Lower leg skin (tissue), 4 donors: Measurements from ENCODE around the gene AKR1E2. TPM values are rescaled to one million over a fixed set of nuclear protein-coding genes. Genes with fewer than 3 reads are reported as not detected.

Experiments
- DNase-seq, 2 donors: peaks; one replicate each; pipeline ENCODE4 v3.0.0-alpha.2; 2019; ENCODE audit warnings: low spot score in 2 of 2
- H3K4me3 ChIP-seq: fragments of 200-600 bp; sonication (generic); 2 replicates; pipeline ENCODE4 v1.5.1; 2017; ENCODE audit warnings: mild to moderate bottlenecking, low read depth; ENCODE audit not compliant: poor library complexity, severe bottlenecking
- POLR2A ChIP-seq, 2 donors: fragments of 450-650 bp; IDR thresholded peaks; one replicate each; pipeline ENCODE4 v1.6.1; 2016 to 2017; ENCODE audit warnings: antibody characterized with exemption in 2 of 2, mild to moderate bottlenecking in 1 of 2, moderate library complexity in 1 of 2
- WGBS, 2 donors: methylation state at CpG; one replicate each; pipeline ENCODE4 v1.1.5; 2018; 5-methylcytosine and 5-hydroxymethylcytosine counted together
- intact Hi-C: fragments of 100-400 bp; cut with DNase I; formaldehyde crosslinking; loops from one replicate; pipeline ENCODE4 v1.15.0; 2023; ENCODE audit warnings: low total_unique reads
- total RNA-seq, 4 donors: library from RNA; depleted of rRNA; stranded (reverse); fragments of >200 nt; gene quantifications; one replicate each; pipeline ENCODE4 v1.1.0, GENCODE V29; 2016
- TF ChIP-seq, protein P1 (sequence below), 3 donors: fragments of 450-650 bp; IDR thresholded peaks; one replicate each; pipeline ENCODE4 v1.5.1; 2016; ENCODE audit warnings: antibody characterized with exemption in 3 of 3, mild to moderate bottlenecking in 3 of 3, moderate library complexity in 2 of 3

AKR1E2 gene
- total RNA-seq, 4 donors from 2014 or later = 0.91 to 6.2 (median 3.8) TPM

DNA sequence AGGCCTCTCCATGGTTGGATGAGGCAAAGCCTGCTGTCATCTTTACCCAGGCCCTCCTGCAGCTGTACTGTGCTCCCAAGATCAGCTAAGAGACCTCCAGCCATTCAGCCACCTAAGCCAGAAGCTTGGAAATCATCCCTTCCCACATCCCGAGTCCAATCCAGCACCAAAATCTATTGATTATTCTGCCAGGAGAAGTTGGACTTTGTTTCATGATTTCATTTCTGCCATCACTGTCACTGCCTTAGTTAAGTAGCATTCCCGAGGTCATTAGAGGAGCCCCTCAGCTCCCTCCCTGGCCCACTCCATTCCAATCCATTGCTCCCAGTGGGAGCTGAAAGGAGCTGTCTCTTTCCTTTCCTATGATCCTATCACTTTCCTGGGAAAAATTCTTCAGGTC lies 14.1 kb downstream of the AKR1E2 start:
- DNase-seq = no peak
- WGBS, 2 donors = 85 to 92% methylated on average over 2 of the region's 2 CpGs
- TF ChIP-seq, protein P1, sequence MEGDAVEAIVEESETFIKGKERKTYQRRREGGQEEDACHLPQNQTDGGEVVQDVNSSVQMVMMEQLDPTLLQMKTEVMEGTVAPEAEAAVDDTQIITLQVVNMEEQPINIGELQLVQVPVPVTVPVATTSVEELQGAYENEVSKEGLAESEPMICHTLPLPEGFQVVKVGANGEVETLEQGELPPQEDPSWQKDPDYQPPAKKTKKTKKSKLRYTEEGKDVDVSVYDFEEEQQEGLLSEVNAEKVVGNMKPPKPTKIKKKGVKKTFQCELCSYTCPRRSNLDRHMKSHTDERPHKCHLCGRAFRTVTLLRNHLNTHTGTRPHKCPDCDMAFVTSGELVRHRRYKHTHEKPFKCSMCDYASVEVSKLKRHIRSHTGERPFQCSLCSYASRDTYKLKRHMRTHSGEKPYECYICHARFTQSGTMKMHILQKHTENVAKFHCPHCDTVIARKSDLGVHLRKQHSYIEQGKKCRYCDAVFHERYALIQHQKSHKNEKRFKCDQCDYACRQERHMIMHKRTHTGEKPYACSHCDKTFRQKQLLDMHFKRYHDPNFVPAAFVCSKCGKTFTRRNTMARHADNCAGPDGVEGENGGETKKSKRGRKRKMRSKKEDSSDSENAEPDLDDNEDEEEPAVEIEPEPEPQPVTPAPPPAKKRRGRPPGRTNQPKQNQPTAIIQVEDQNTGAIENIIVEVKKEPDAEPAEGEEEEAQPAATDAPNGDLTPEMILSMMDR (IDR thresholded peaks at IDR 0.05) = no peak
- TF ChIP-seq POLR2A (IDR thresholded peaks at IDR 0.05) = no peak
- no peak overlapping the region for H3K4me3 ChIP-seq
- intact Hi-C loops = loop anchor here (10.0 kb wide), 2 partner anchors 545 to 815 kb away; no protein-coding TSS in a partner anchor

GRCh38 chr10:4843525-4844180 lies 17.6 kb downstream of the AKR1E2 start:
- DNase-seq = no peak
- TF ChIP-seq, protein P1 (IDR thresholded peaks at IDR 0.05) = no peak
- no peak for TF ChIP-seq POLR2A (IDR thresholded peaks at IDR 0.05)
- H3K4me3 ChIP-seq = no peak overlapping the region
- 92 to 94% methylated on average over 16 of the region's 16 CpGs for WGBS, 2 donors
- intact Hi-C loops = loop anchor here (10.0 kb wide), 2 partner anchors 541 to 811 kb away; no protein-coding TSS in a partner anchor

DNA sequence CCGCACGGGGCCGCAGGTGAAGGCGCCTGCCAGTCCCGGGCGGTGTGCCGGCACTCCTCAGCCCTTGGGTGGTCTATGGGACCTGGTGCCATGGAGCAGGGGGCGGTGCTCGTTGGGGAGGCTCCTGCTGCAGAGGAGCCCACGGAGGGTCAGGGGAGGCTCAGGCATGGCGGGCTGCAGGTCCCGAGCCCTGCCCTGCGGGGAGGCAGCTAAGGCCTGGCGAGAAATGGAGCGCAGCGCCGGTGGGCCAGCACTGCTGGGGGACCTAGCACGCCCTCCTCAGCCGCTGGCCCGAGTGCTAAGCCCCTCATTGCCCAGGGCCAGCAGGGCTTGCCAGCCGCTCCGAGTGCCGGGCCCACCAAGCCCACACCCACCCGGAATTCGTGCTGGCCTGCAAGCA lies 18.9 kb downstream of the AKR1E2 start:
- no peak for DNase-seq
- intact Hi-C loops = loop anchor here (5.0 to 10.0 kb wide), 3 partner anchors 437 to 810 kb away; no protein-coding TSS in a partner anchor

GRCh38 chr10:4845766-4846165 lies 19.8 kb downstream of the AKR1E2 start:
- H3K4me3 ChIP-seq = no peak overlapping the region
- WGBS, 2 donors = 87 to 96% methylated on average over 8 to 11 of the region's 11 CpGs
- intact Hi-C loops = loop anchor here (5.0 to 10.0 kb wide), 3 partner anchors 437 to 809 kb away; no protein-coding TSS in a partner anchor
- no peak for DNase-seq
- TF ChIP-seq, protein P1 (IDR thresholded peaks at IDR 0.05) = no peak
- no peak for TF ChIP-seq POLR2A (IDR thresholded peaks at IDR 0.05)

More for the DNA sequence above, 18.9 kb downstream of the AKR1E2 start:
- no peak for TF ChIP-seq POLR2A (IDR thresholded peaks at IDR 0.05)
- TF ChIP-seq, protein P1 (IDR thresholded peaks at IDR 0.05) = no peak
- 93 to 100% methylated on average over 3 to 11 of the region's 25 CpGs for whole genome bisulfite sequencing, 2 donors
- H3K4me3 ChIP-seq = no peak overlapping the region

DNA sequence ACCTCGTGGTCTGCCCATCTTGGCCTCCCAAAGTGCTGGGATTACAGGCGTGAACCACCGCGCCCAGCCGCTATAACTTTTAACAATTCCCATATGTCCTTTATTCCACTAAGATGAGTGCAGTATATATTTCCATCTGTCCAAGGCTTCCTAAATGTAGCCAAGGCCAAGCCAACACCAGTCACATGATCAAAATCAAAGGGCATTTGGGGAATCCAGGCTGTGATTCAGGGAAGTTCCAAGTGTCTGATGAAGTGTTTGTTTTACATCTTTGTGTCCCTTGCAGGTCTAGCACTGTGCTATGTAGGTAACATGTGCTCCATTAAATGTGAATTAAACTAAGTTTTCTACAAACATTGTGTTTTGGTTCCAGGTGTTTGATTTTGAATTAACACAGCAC lies 20.8 kb downstream of the AKR1E2 start:
- no peak for DNase-seq
- intact Hi-C loops = loop anchor here (5.0 to 10.0 kb wide), 3 partner anchors 436 to 808 kb away; no protein-coding TSS in a partner anchor
- TF ChIP-seq, protein P1 (IDR thresholded peaks at IDR 0.05) = no peak
- no peak for TF ChIP-seq POLR2A (IDR thresholded peaks at IDR 0.05)
- H3K4me3 ChIP-seq = no peak overlapping the region
- 75 to 77% methylated on average over 5 of the region's 5 CpGs for WGBS, 2 donors
